ENCODE measurements around the gene KRTAP10-7.

DNA sequence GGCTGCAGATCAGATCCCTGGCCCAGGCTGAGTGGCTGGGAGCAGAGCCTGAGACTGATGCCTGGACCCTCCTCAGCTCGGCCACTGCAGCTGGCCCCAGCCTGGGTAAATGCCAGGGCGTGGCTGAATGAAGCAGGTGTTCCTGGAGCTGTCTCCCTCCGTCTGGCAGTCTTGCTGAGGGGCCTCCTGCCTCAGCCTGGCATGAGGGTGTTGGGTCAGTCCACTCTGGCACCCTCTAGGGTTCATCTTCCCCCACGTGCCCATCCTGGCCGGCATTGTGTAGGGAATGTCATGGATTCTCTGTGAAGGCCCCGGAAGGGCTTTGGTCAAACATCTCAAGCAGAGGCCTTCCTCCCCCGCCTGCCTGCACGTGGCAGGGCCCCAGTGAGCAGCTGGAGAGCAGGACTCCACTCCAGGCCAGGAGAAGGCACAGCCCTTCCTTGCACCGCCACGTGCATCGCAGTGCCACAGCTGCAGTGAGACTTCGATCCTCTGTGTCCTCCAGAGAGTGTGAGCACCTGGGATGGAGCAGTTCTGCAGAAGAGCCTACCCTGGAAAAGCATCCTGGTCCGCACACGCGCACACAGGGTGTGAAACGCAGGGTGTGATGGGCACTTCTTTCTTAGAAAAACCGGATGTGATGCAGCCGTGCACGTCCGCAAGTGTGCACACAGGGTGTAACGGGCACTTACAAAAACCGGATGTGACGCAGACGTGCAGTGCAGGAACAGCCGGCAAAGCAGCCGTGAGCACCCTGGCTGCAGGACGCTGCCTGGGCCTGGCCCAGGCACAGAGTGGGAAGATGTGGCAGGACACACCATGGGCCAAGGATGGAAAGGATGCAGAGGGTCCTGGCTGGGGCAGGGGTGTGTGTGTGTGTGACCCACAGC is 31.5 kb upstream of the KRTAP10-7 start:
- no peak for TF ChIP-seq POLR2A (IDR thresholded peaks at IDR 0.05)
- no peak for TF ChIP-seq CTCF (IDR thresholded peaks at IDR 0.05)
